ENCODE data around the gene MRPS5. TPM values are rescaled to one million over a fixed set of nuclear protein-coding genes. Genes with fewer than 3 reads are reported as not detected.
"Not testable (repeated sequence)": the region's sequence is repeated elsewhere in the genome, so short reads cannot be mapped to it uniquely, and the experiment has no call there.

Gene MRPS5
- total RNA-seq, 1 experiment from 2014 or later = 59.5 TPM

- Histone ChIP-seq H4K20me1 (ENCODE audit: insufficient read depth, low read depth, low read length) (no peaks in the 10 kb centered on the region), H3K9me3 (ENCODE audit: low read length) (no peaks in the 10 kb centered on the region), H3K27ac (ENCODE audit: low read length) (no peak overlapping the region), H3K9me2 (replicated peaks; ENCODE audit: insufficient read depth, low read length) (no peaks in the 10 kb centered on the region), H2AFZ (ENCODE audit: low read length) (no peak overlapping the region), H3K79me2 (ENCODE audit: low read length) (peaks cover 28% of the 10 kb centered on the region), H3K4me3 (ENCODE audit: low read length) (no peak overlapping the region), H3K4me2 (ENCODE audit: low read depth, low read length, poor library complexity, severe bottlenecking) (no peak overlapping the region), H3K27me3 (ENCODE audit: low read length) (no peaks in the 10 kb centered on the region), H3K36me3 (ENCODE audit: insufficient read depth, low read length) (peaks cover 63% of the 10 kb centered on the region), H3K9ac (ENCODE audit: low read length) (no peak overlapping the region), H3K4me1 (ENCODE audit: low read length) (no peaks in the 10 kb centered on the region)
- DNase-seq = no peak
These were observed 12.3 kb downstream of the MRPS5 start for GRCh38 chr2:95109260-95109659.

DNA sequence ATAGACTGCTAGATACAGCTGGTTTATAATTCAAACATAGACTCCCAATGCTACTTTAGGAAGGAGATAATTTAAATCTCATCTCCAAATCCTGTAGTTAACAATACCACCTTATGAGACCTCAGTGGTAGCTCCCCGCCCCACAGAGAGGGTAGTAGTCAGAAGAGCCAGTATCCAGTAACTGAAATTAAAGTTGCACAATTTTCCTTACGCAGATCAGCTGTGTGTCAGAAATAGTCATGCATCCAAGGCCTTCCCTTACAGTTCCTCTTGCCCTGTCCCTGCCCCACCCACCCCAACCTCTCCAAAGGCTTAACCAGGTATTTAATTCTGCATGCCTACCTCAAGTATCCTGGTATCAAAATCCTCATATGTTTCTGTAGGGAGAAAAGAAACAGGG lies 15.5 kb downstream of the MRPS5 start:
- Histone ChIP-seq H3K27ac (ENCODE audit: low read length) (no peak overlapping the region), H3K9me2 (replicated peaks; ENCODE audit: insufficient read depth, low read length) (no peaks in the 10 kb centered on the region), H3K4me1 (ENCODE audit: low read length) (no peaks in the 10 kb centered on the region), H3K9ac (ENCODE audit: low read length) (no peak overlapping the region), H3K4me3 (ENCODE audit: low read length) (no peak overlapping the region), H3K27me3 (ENCODE audit: low read length) (no peaks in the 10 kb centered on the region), H2AFZ (ENCODE audit: low read length) (no peak overlapping the region), H3K36me3 (ENCODE audit: insufficient read depth, low read length) (peaks cover 78% of the 10 kb centered on the region), H3K9me3 (ENCODE audit: low read length) (no peaks in the 10 kb centered on the region), H4K20me1 (ENCODE audit: insufficient read depth, low read depth, low read length) (no peaks in the 10 kb centered on the region), H3K4me2 (ENCODE audit: low read depth, low read length, poor library complexity, severe bottlenecking) (no peak overlapping the region), H3K79me2 (ENCODE audit: low read length) (peaks cover 30% of the 10 kb centered on the region)
- DNase-seq = no peak

- H3K9me2 ChIP-seq (replicated peaks; ENCODE audit: insufficient read depth, low read length) = no peaks in the 10 kb centered on the region
- H3K4me2 ChIP-seq (ENCODE audit: low read depth, low read length, poor library complexity, severe bottlenecking) = no peak overlapping the region
- H3K4me3 ChIP-seq (ENCODE audit: low read length) = no peak overlapping the region
- H3K9me3 ChIP-seq (ENCODE audit: low read length) = no peaks in the 10 kb centered on the region
- no peak overlapping the region for H2AFZ ChIP-seq (ENCODE audit: low read length)
- H3K79me2 ChIP-seq (ENCODE audit: low read length) = peaks cover 35% of the 10 kb centered on the region
- peaks cover 79% of the 10 kb centered on the region for H3K36me3 ChIP-seq (ENCODE audit: insufficient read depth, low read length)
- no peak for DNase-seq
- no peaks in the 10 kb centered on the region for H3K27me3 ChIP-seq (ENCODE audit: low read length)
- H3K9ac ChIP-seq (ENCODE audit: low read length) = no peak overlapping the region
- no peaks in the 10 kb centered on the region for H4K20me1 ChIP-seq (ENCODE audit: insufficient read depth, low read depth, low read length)
- no peaks in the 10 kb centered on the region for H3K4me1 ChIP-seq (ENCODE audit: low read length)
- no peak overlapping the region for H3K27ac ChIP-seq (ENCODE audit: low read length)
These were observed 17.0 kb downstream of the MRPS5 start for GRCh38 chr2:95104606-95105005.

- peaks cover 58% of the 10 kb centered on the region for H3K36me3 ChIP-seq (ENCODE audit: insufficient read depth, low read length)
These were observed 21.7 kb downstream of the MRPS5 start for GRCh38 chr2:95099910-95100309.

DNA sequence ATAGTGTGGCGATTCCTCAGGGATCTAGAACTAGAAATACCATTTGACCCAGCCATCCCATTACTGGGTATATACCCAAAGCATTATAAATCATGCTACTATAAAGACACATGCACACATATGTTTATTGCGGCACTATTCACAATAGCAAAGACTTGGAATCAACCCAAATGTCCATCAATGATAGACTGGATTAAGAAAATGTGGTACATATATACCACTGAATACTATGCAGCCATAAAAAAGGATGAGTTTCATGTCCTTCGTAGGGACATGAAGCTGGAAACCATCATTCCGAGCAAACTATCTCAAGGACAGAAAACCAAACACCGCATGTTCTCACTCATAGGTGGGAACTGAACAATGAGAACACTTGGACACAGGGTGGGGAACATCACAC lies 23.3 kb downstream of the MRPS5 start:
- H3K9me3 ChIP-seq (ENCODE audit: low read length); H3K4me1 ChIP-seq (ENCODE audit: low read length); H3K27ac ChIP-seq (ENCODE audit: low read length); H3K27me3 ChIP-seq (ENCODE audit: low read length); H3K9ac ChIP-seq (ENCODE audit: low read length); H3K4me3 ChIP-seq (ENCODE audit: low read length); H2AFZ ChIP-seq (ENCODE audit: low read length); H4K20me1 ChIP-seq (ENCODE audit: insufficient read depth, low read depth, low read length); H3K9me2 ChIP-seq (replicated peaks; ENCODE audit: insufficient read depth, low read length); DNase-seq; H3K4me2 ChIP-seq (ENCODE audit: low read depth, low read length, poor library complexity, severe bottlenecking): not testable (repeated sequence)
- peaks cover 41% of the 10 kb centered on the region for H3K79me2 ChIP-seq (ENCODE audit: low read length)
- peaks cover 42% of the 10 kb centered on the region for H3K36me3 ChIP-seq (ENCODE audit: insufficient read depth, low read length)

More at GRCh38 chr2:95099910-95100309, 21.7 kb downstream of the MRPS5 start:
- no peak overlapping the region for H3K4me3 ChIP-seq (ENCODE audit: low read length)
- no peaks in the 10 kb centered on the region for H3K27me3 ChIP-seq (ENCODE audit: low read length)
- DNase-seq = no peak
- H3K9me3 ChIP-seq (ENCODE audit: low read length) = no peaks in the 10 kb centered on the region
- H3K4me2 ChIP-seq (ENCODE audit: low read depth, low read length, poor library complexity, severe bottlenecking) = no peak overlapping the region
- H2AFZ ChIP-seq (ENCODE audit: low read length) = no peak overlapping the region
- H3K27ac ChIP-seq (ENCODE audit: low read length) = no peak overlapping the region
- H3K79me2 ChIP-seq (ENCODE audit: low read length) = peaks cover 43% of the 10 kb centered on the region
- no peaks in the 10 kb centered on the region for H3K9me2 ChIP-seq (replicated peaks; ENCODE audit: insufficient read depth, low read length)
- H3K4me1 ChIP-seq (ENCODE audit: low read length) = no peaks in the 10 kb centered on the region
- H3K9ac ChIP-seq (ENCODE audit: low read length) = no peak overlapping the region
- no peaks in the 10 kb centered on the region for H4K20me1 ChIP-seq (ENCODE audit: insufficient read depth, low read depth, low read length)

DNA sequence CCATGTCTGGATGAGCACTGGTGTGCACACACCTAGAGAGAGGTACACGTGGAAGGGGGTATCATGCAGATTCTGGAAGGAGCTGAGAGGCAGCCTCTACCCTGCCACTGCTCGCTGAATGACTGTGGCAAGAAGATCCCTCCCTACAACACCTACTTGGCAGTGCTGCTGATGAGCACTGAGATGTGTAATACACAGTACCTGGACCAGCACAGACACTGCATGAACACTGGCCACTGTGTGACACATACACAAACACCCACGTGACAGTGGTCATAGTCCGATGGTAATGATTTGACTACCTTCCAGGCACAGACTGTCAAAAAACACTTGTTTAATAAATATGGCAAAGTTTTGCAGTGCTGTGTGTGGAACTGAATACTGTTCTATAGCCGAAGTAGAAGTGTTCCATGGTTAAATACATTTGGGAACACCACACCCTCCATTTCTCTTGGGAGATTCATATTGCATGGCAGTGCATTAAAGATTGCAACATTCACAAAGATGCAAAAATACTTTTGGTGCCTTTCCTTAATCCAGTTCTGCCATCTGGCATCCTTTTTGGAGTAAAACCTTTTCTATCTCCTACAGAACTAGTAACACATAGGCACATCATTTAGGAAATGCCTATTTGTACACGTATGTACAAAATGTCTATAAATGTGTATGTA lies 29.6 kb downstream of the MRPS5 start:
- no peak for DNase-seq
- Histone ChIP-seq H3K4me1 (ENCODE audit: low read length) (no peaks in the 10 kb centered on the region), H3K9me3 (ENCODE audit: low read length) (no peaks in the 10 kb centered on the region), H3K27me3 (ENCODE audit: low read length) (no peaks in the 10 kb centered on the region), H3K27ac (ENCODE audit: low read length) (no peak overlapping the region), H3K36me3 (ENCODE audit: insufficient read depth, low read length) (peaks cover 23% of the 10 kb centered on the region; the same call in 1 of the 2 replicates), H3K9me2 (replicated peaks; ENCODE audit: insufficient read depth, low read length) (no peaks in the 10 kb centered on the region), H3K4me2 (ENCODE audit: low read depth, low read length, poor library complexity, severe bottlenecking) (no peak overlapping the region), H3K9ac (ENCODE audit: low read length) (no peak overlapping the region), H2AFZ (ENCODE audit: low read length) (no peak overlapping the region), H3K79me2 (ENCODE audit: low read length) (peaks cover 6% of the 10 kb centered on the region; the same call in 1 of the 2 replicates), H3K4me3 (ENCODE audit: low read length) (no peak overlapping the region), H4K20me1 (ENCODE audit: insufficient read depth, low read depth, low read length) (no peaks in the 10 kb centered on the region)

DNA sequence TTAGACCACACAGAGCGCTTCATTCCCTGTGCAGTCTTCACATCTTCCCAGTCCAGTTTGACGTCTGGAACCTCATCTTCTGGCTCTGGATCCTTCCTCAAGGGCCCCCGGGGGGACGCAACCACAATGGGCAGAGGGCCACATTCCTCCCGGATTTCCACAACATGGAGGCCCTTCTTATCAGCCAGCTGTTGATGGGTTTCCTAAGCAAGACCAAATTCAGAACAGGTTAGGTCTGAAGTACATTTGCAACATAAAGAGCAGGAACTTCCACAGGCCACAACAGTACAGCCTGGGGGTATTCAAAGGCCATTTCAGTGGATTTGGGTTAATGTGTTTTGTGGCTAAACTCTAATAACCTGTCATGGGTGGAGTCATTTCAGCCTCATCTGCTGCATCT lies 34.2 kb downstream of the MRPS5 start:
- H3K27me3 ChIP-seq (ENCODE audit: low read length) = no peaks in the 10 kb centered on the region

DNA sequence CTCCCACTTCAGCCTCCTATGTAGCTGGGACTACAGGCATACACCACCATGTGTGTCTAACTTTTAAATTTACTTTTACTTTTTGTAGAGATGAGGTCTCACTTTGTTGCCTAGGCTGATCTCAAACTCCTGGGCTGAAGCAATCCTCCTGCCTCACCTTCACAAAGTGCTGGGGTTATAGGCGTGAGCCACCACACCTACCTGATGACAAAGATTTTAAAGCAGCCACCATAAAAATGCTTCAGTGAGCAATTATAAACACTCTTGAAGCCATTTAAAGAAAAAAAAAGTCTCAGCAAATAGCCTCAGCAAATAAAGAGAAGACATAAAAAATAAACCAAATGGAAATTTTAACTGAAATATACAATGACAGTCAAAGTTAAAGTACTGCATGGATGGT lies 35.6 kb downstream of the MRPS5 start:
- Histone ChIP-seq H3K27me3 (ENCODE audit: low read length) (no peaks in the 10 kb centered on the region), H2AFZ (ENCODE audit: low read length) (no peak overlapping the region), H3K79me2 (ENCODE audit: low read length) (no peaks in the 10 kb centered on the region), H3K9me3 (ENCODE audit: low read length) (no peaks in the 10 kb centered on the region), H3K4me3 (ENCODE audit: low read length) (no peak overlapping the region), H4K20me1 (ENCODE audit: insufficient read depth, low read depth, low read length) (no peaks in the 10 kb centered on the region), H3K36me3 (ENCODE audit: insufficient read depth, low read length) (peaks cover 28% of the 10 kb centered on the region), H3K9ac (ENCODE audit: low read length) (no peak overlapping the region), H3K4me1 (ENCODE audit: low read length) (no peaks in the 10 kb centered on the region), H3K4me2 (ENCODE audit: low read depth, low read length, poor library complexity, severe bottlenecking) (no peak overlapping the region), H3K9me2 (replicated peaks; ENCODE audit: insufficient read depth, low read length) (no peaks in the 10 kb centered on the region), H3K27ac (ENCODE audit: low read length) (no peak overlapping the region)
- DNase-seq = no peak

More for the DNA sequence above, 34.2 kb downstream of the MRPS5 start:
- H3K9me3 ChIP-seq (ENCODE audit: low read length) = no peaks in the 10 kb centered on the region
- H3K27ac ChIP-seq (ENCODE audit: low read length) = no peak overlapping the region
- H3K4me2 ChIP-seq (ENCODE audit: low read depth, low read length, poor library complexity, severe bottlenecking) = no peak overlapping the region
- no peaks in the 10 kb centered on the region for H3K9me2 ChIP-seq (replicated peaks; ENCODE audit: insufficient read depth, low read length)
- H3K4me3 ChIP-seq (ENCODE audit: low read length) = no peak overlapping the region
- no peak for DNase-seq
- H2AFZ ChIP-seq (ENCODE audit: low read length) = no peak overlapping the region
- H3K79me2 ChIP-seq (ENCODE audit: low read length) = no peaks in the 10 kb centered on the region
- H4K20me1 ChIP-seq (ENCODE audit: insufficient read depth, low read depth, low read length) = no peaks in the 10 kb centered on the region
- H3K4me1 ChIP-seq (ENCODE audit: low read length) = no peaks in the 10 kb centered on the region
- peaks cover 33% of the 10 kb centered on the region for H3K36me3 ChIP-seq (ENCODE audit: insufficient read depth, low read length)
- H3K9ac ChIP-seq (ENCODE audit: low read length) = no peak overlapping the region

Data from Karpas-422 (cell line).